Body of pancreas (tissue), 4 donors: ENCODE measurements around the gene SMARCAD1. TPM values are rescaled to one million over a fixed set of nuclear protein-coding genes. Genes with fewer than 3 reads are reported as not detected.

Source experiments
- ATAC-seq: fragments of 150-250 bp; one replicate; pipeline ENCODE4 v1.9.1; 2016
- DNase-seq, 4 donors: peaks; one replicate each; pipeline ENCODE4 v3.0.0-alpha.2; 2019
- H3K27ac ChIP-seq, 4 donors: fragments of 200-600 bp; sonication (generic); 1 replicate in 3 of 4; 2 replicates in 1 of 4; pipeline versions ENCODE4 v1.5.1 to v1.6.1; 2016 to 2019; ENCODE audit warnings: mild to moderate bottlenecking in 1 of 4, mixed read lengths in 1 of 4, moderate library complexity in 1 of 4
- H3K27me3 ChIP-seq, 2 donors: fragments of 200-600 bp; sonication (generic); one replicate each; pipeline ENCODE4 v1.6.0; 2016; ENCODE audit warnings: mild to moderate bottlenecking in 1 of 2
- H3K36me3 ChIP-seq, 2 donors: fragments of 200-600 bp; sonication (generic); replicated peaks in 1 of 2; 2 replicates each; pipeline ENCODE4 v1.5.1; 2016; ENCODE audit warnings: low read depth in 2 of 2; ENCODE audit not compliant: insufficient read depth in 1 of 2
- H3K4me1 ChIP-seq: fragments of 200-600 bp; sonication (generic); one replicate; pipeline ENCODE4 v1.6.0; 2016
- H3K4me3 ChIP-seq, 2 donors: fragments of 200-600 bp; sonication (generic); 1 replicate in 1 of 2; 2 replicates in 1 of 2; pipeline ENCODE4 v1.5.1; 2016 to 2019
- H3K9me3 ChIP-seq, 3 donors: fragments of 200-600 bp; sonication (generic); 1 replicate in 2 of 3; 2 replicates in 1 of 3; pipeline ENCODE4 v1.5.1; 2016
- POLR2A ChIP-seq, 3 donors: fragments of 450-650 bp; IDR thresholded peaks; one replicate each; pipeline ENCODE4 v1.6.1; 2016; ENCODE audit warnings: antibody characterized with exemption in 3 of 3, mild to moderate bottlenecking in 2 of 3
- WGBS, 2 donors: methylation state at CpG; one replicate each; pipeline ENCODE4 v1.1.5; 2017; 5-methylcytosine and 5-hydroxymethylcytosine counted together
- intact Hi-C: fragments of 100-400 bp; cut with DNase I; formaldehyde crosslinking; loops from one replicate; pipeline ENCODE4 v1.15.1; 2023
- total RNA-seq, 2 donors: library from RNA; depleted of rRNA; stranded (reverse); fragments of >200 nt; gene quantifications; one replicate each; pipeline ENCODE4 v1.1.0, GENCODE V29; 2016
- TF ChIP-seq, protein P1 (sequence below), 7 experiments: fragments of 450-650 bp in 4 of 7; fragments of 200-600 bp in 3 of 7; sonication (generic) in 3 of 7; IDR thresholded peaks; one replicate each; pipeline ENCODE4 v1.5.1; 2016 to 2019; ENCODE audit warnings: antibody characterized with exemption in 7 of 7

SMARCAD1 gene
- total RNA-seq, 2 donors from 2014 or later = 12.7 to 16.5 TPM

DNA sequence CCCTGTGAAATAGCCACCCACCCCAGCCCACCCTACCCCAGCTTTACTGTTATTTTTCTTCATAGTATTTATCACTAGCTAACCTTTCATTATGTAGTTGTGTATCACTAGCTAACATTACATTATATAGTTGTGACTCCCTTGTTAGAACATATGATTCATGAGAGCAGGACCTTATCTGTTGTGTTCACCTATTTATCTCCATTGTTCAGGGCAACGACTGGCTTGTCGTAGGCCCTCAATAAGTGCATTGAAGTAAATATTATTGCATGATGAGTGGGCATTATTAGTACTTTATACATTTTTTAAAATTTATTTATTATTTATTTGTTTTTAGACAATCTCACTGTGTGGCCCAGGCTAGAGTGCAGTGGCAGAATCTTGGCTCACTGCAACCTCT lies 4.2 kb downstream of the SMARCAD1 start:
- Histone ChIP-seq H3K9me3 (no peaks in the 10 kb centered on the region), H3K36me3 (peaks cover 0 to 14% of the 10 kb centered on the region in 2 donors), H3K27ac (no peak overlapping the region), H3K4me1 (peaks cover 16% of the 10 kb centered on the region), H3K4me3 (no peak overlapping the region), H3K27me3 (no peaks in the 10 kb centered on the region)
- TF ChIP-seq, protein P1, sequence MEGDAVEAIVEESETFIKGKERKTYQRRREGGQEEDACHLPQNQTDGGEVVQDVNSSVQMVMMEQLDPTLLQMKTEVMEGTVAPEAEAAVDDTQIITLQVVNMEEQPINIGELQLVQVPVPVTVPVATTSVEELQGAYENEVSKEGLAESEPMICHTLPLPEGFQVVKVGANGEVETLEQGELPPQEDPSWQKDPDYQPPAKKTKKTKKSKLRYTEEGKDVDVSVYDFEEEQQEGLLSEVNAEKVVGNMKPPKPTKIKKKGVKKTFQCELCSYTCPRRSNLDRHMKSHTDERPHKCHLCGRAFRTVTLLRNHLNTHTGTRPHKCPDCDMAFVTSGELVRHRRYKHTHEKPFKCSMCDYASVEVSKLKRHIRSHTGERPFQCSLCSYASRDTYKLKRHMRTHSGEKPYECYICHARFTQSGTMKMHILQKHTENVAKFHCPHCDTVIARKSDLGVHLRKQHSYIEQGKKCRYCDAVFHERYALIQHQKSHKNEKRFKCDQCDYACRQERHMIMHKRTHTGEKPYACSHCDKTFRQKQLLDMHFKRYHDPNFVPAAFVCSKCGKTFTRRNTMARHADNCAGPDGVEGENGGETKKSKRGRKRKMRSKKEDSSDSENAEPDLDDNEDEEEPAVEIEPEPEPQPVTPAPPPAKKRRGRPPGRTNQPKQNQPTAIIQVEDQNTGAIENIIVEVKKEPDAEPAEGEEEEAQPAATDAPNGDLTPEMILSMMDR (IDR thresholded peaks at IDR 0.05) = no peak
- TF ChIP-seq POLR2A (IDR thresholded peaks at IDR 0.05) = no peak
- ATAC-seq = no peak
- no peak for DNase-seq
- intact Hi-C loops = no loop called here
- 74 to 81% methylated on average over 2 of the region's 2 CpGs for WGBS, 2 donors

DNA sequence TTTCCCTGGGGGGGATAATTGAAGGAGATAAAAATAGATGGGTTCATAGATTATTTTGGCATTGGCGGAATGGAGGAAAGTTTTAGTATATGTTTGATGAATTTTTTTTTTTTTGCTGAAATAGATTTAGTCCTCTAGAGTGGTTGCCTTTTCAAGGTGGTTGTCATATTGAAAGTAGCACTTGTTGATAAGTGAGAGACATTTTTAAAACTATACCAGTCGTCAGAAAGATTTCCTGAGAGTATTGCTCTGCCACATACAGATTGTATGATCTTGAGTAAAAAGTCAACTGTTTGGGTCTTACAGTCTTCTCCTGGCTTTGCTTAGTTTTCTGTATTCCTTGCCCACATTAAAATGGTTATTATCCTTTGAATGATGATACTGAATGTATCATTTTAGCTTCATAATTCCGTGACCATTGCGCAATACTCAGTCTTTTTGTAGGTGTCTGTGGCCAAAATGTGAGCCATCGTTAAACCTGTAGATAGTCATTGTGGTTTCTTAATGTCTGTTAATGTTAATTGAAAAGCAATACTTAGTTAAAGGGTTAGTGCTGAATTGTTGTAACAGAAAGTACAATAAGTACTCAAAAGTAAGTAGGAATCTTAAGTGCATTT lies 7.1 kb downstream of the SMARCAD1 start:
- Histone ChIP-seq H3K9me3 (no peaks in the 10 kb centered on the region), H3K36me3 (peaks cover 0 to 14% of the 10 kb centered on the region in 2 donors), H3K4me3 (no peak overlapping the region), H3K4me1 (peaks cover 1% of the 10 kb centered on the region), H3K27me3 (no peaks in the 10 kb centered on the region), H3K27ac (no peak overlapping the region)
- ATAC-seq = no peak
- intact Hi-C loops = no loop called here
- DNase-seq = no peak
- WGBS, 2 donors = 92 to 95% methylated on average over 5 of the region's 5 CpGs
- TF ChIP-seq, protein P1 (IDR thresholded peaks at IDR 0.05) = no peak
- no peak for TF ChIP-seq POLR2A (IDR thresholded peaks at IDR 0.05)

DNA sequence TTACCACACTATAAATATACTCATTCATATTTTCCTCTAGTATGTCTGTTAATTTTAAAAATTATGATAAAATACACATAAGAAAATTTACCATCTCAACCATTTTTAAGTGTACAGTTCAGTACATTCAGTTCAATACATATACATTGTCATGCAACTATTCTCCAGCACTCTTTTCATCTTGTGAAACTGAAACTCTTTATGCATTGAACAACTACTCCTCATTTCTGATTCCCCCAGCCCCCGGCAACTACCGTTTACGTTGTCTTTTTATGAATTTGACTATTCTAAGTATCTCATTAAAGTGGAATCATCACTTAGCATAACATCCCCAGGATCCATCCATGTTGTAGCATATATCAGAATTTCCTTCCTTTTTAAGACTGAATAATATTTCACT lies 8.7 kb downstream of the SMARCAD1 start:
- no peaks in the 10 kb centered on the region for H3K9me3 ChIP-seq
- H3K27ac ChIP-seq = no peak overlapping the region
- TF ChIP-seq, protein P1 (IDR thresholded peaks at IDR 0.05) = no peak
- no peak for TF ChIP-seq POLR2A (IDR thresholded peaks at IDR 0.05)
- intact Hi-C loops = no loop called here
- ATAC-seq = no peak
- peaks cover 0 to 14% of the 10 kb centered on the region in 2 donors for H3K36me3 ChIP-seq
- WGBS, 2 donors = 91 to 98% methylated on average over 3 of the region's 3 CpGs
- no peaks in the 10 kb centered on the region for H3K4me1 ChIP-seq
- no peaks in the 10 kb centered on the region for H3K27me3 ChIP-seq
- H3K4me3 ChIP-seq = no peak overlapping the region
- no peak for DNase-seq

DNA sequence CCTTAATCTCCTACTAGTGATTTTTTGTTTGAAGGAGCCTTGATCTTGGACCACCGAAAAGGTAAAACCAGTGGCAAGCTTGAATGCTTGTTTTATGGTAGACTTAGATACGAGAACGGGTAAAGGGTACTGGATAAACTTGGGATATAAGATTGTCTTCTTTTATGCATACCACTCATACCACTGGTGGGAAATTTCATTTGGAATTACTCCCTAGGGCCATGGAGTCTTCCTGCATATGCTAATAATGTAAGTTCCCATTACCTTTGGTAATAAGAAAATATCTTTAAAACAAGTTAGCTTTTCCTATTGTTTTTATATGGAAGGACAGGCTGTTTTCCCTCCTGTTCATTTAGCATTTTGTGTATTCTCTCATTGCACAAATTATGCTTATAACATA lies 11.7 kb downstream of the SMARCAD1 start:
- Histone ChIP-seq H3K36me3 (peaks cover 0 to 4% of the 10 kb centered on the region in 2 donors), H3K9me3 (no peaks in the 10 kb centered on the region), H3K4me1 (no peaks in the 10 kb centered on the region), H3K27me3 (no peaks in the 10 kb centered on the region), H3K27ac (no peak overlapping the region), H3K4me3 (no peak overlapping the region)
- DNase-seq (no peak), ATAC-seq (no peak)
- intact Hi-C loops = no loop called here
- WGBS, 2 donors = 95 to 96% methylated on average over 3 of the region's 3 CpGs
- no peak for TF ChIP-seq POLR2A (IDR thresholded peaks at IDR 0.05)
- TF ChIP-seq, protein P1 (IDR thresholded peaks at IDR 0.05) = no peak

DNA sequence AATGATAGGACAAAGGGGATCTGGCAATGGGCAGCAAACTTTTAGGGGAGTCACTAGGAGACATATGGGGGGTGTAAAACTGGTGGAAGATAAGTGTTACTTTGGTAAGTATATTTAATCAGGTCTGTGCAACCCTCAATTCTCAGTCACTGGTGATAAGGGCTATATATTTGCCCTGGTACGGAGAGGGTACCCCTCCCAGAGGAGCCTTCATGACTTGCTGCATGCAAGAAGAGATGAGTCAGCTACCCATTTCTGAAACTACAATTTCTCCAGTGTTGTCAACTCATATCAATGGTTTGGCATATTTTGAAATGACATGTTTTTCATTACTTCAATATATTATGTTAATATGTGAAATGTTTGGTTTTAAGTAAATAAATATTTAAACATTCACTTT lies 14.3 kb downstream of the SMARCAD1 start:
- 89 to 100% methylated on average over 1 of the region's 1 CpG for WGBS, 2 donors

More for the DNA sequence above, 14.3 kb downstream of the SMARCAD1 start:
- no peak for DNase-seq
- Histone ChIP-seq H3K27me3 (no peaks in the 10 kb centered on the region), H3K36me3 (no peaks in the 10 kb centered on the region), H3K9me3 (no peaks in the 10 kb centered on the region), H3K4me1 (no peaks in the 10 kb centered on the region), H3K27ac (no peak overlapping the region), H3K4me3 (no peak overlapping the region)
- TF ChIP-seq POLR2A (IDR thresholded peaks at IDR 0.05) = no peak
- TF ChIP-seq, protein P1 (IDR thresholded peaks at IDR 0.05) = no peak
- intact Hi-C loops = no loop called here
- no peak for ATAC-seq
